ENCODE results near the gene PAQR4.
A peak's percentile ranks its signal among the peaks of the same experiment; 100 is the strongest.

Gene PAQR4

DNA sequence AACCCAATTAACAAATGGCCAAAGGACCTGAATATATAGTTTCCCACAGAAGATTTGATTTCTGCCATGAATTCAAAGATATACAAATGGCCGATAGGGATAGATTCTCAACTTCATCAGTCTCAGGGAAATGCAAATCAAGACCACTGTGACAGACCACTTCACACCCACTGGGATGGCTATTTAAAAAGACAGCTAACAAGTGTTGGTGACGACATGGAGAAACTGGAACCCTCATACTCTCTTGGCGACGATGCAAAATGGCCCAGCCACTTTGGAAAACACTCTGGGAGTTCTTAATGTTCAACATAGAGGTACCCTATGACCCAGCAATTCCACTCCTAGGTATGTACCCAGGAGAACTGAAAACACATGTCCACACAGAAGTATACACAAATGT is 22.5 kb upstream of the PAQR4 start:
- no peak for DNase-seq

DNA sequence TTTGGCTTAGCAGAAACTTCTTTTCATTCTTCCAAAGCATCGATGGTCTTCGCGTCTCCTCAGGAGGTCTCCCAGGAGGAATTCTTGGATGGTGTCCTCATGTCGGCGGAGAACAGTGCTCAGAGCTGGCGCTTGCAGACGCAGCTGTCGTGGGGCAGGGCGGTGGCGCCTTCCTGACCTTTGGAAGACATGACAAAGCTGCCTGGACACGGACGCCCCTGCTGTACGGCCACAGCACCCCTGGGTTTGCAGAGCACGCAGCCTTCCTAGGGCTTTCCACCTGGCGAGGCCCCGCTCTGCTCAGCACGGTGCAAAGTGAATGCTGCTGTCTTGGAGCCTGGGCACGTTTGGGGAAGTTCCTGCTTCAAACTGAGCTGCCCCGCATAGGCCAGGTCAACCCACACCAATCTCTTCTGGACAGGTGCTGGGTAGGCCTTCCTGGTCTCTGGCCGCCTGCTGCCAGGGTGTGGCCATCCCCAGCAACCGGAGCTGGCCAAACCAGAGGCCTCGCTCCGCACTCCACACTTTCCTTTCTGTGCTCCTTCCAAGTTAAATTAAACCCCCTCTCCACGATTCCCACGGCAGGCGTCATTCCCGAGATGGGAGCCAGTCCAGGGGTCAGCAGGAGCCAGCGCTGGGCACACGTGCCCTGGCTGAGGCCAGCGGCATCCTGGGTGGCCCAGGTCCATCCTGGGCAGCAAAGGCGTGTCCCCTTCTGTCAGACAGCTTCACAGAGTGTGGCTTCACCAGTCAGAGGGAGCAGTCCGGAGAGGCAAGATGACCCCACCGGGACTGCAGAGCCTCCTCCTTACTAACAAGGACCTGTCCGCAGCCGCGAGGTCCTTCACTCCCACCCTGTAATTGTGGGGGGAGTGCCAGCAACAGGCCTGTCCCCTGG is 20.1 kb upstream of the PAQR4 start:
- no peak for DNase-seq

DNA sequence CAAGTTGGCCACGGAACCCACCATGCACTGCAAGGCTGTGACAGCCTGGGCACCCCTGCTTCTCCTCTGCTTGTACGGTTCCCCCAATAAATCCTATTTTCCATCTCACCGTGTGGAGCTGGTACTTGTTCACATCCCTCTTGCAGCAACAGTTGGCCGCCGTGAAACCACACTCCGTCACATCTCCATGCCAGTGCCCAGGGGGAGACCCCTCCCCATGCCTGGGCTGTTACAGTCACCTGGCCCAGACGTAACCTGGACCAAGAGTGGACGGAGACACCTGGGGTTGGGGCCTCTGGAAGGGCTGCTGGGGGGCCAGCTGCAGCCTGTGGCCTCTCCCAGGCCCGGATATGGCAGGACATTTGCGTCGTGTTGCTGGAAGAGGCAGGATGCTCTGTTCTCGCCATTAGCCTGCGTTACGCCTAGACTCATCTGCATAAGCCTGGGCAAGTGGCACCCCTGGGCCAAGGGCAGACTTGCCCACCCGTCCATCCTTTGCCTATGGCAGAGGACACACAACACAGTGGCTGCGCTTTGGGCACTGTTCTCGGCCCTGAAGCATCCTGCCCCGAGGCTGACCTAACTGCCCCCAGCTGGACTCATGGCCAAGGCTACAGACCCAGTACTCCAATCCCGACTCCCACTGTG is 19.3 kb upstream of the PAQR4 start:
- DNase-seq = no peak

DNA sequence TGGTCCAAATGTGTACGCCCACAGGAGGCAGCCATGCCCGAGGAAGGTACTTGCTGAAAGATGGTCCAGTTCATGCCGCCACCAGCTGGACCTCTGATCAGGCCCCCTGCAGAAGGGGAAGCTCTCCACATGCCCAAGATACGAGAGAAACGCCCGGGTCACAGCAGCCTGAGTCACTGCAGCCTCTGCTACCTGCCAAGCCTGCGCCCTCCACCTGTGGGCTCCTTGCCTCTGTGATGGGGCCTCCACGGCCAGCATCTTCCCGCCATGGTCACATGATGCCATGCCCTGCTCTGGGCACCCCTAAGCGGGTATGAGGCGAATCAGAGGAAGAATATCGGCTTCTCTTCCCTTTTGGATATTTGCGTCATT is 18.8 kb upstream of the PAQR4 start:
- no peak for DNase-seq

DNA sequence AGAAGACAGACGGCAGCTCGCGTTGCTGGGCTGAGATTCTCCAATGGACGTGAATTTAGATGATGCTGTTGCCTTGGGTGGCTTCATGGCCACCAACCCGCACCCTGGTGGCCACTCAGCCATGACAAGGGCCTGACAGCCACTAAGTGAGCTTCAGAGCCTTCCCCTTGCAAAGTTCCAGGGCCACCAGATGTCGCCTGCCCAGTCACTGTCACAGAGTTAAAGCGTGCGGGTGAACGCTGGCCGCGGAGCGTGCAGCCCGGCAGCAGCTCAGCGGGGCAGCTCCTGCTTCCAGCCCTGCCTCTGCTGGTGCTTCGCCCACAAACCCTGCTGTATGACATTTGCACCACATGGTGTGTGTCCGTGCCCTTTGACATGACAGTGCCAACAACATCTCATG is 18.4 kb upstream of the PAQR4 start:
- DNase-seq = no peak

DNA sequence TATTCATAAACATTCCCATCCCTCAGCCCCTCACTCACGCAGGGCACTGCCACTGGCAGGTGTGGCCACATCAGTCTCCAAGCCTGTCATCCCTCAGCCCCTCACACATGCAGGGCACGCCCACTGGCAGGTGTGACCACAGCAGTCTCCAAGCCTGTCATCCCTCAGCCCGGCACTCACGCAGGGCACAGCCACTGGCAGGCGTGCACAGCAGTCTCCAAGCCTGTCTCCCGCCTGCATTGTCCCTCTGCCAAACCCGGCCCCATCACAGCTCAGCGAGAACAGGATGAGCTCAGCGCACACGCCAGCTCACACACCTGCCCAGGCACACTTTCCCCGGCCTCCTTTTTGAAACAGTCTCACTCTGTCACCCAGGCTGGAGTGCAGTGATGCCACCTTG is 16.5 kb upstream of the PAQR4 start:
- no peak for DNase-seq

DNA sequence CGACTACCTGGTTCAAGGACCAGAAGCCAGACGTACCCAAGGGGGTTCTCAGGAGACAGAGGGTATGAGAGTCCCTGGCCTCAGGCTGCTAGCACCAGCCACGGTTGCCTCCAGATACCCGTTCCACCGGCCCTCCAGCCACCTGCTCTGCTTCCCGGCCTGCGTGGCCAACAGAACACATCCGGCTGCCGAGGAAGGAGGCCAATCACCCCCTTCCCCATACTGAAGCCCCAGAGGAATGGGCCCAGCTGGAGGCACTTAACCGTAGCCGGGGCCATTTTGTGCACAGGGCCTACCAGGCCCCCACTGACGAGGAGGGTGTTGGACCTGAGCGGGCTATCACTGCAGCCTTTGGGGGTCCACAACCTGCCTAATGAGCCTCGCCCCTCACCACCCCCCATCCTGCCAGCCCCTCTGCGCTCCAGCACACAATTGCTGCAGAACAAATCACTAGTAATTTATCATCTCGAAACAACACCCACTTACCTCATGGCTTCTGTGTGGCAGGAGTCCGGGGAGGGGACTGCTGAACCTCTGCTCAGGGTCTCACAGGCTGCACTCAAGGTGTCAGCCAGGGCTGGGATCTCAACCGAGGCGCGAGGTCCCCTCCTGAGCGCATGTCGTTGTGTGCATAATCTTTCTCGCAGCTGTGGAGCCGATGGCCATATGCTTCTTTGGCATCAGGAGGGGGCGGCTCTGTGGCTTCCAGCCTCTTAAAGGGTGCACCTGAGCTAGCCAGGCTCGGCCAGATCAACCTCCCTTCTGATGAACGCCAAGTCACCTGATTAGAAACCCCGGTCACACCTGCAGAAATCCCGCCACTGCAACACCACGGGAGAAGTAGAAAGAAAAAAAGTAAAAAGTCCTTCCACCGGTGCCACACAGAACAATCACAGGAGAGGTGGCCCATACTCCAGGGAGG is 15.2 kb upstream of the PAQR4 start:
- no peak for DNase-seq

DNA sequence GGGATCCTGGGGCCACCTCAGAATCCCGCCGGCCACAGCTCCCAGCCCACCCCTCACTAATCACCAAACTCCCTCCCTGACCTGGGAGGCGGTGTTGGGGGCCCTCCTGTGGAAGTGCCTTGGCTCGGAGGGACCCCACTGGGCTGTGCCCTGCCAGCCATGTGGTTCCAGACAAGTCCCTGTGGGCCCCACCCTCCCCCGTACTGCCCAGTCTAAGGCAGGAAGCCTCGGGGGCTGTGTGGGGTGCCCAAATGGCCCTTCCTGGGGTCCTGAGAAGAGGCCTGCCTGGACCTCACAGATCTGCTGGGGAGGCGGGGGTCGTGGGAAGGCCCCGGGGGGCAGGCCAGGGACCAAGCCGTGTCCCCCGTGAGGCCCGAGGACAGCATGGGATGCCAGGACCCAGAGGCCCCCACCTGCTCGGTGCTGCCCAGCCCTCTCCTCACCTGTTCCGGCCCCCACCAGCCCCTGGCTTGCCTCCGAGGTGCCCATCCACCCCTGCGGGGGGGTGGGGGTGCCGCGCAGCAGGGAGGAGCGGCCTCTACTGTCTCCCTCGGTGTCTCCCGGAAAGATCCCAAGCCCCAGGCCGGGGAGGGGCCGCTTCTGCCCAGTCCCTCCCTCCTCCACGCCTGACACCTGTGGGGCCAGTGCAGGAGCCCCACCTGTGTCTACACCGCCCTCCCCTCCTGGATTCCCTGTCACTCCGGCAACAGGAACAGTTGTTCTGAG is 14.3 kb upstream of the PAQR4 start:
- DNase-seq = no peak

DNA sequence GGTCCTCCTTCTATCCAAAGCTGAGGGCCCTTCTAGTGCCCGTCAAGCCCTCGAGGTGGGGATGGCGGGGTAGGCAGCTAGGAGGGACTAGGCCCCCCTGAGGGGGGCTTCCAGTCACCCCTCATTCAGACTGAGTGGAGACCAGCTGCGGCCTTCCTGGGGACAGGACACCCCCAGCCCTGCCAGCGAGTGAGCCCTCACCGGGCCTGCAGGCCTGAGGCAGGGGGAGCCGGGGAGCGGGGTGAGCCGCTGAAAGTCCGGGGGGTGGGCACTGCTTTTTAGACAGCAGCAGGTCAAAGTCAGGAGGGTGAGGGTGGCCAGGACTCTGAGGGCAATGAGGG is 13.7 kb upstream of the PAQR4 start:
- no peak for DNase-seq

DNA sequence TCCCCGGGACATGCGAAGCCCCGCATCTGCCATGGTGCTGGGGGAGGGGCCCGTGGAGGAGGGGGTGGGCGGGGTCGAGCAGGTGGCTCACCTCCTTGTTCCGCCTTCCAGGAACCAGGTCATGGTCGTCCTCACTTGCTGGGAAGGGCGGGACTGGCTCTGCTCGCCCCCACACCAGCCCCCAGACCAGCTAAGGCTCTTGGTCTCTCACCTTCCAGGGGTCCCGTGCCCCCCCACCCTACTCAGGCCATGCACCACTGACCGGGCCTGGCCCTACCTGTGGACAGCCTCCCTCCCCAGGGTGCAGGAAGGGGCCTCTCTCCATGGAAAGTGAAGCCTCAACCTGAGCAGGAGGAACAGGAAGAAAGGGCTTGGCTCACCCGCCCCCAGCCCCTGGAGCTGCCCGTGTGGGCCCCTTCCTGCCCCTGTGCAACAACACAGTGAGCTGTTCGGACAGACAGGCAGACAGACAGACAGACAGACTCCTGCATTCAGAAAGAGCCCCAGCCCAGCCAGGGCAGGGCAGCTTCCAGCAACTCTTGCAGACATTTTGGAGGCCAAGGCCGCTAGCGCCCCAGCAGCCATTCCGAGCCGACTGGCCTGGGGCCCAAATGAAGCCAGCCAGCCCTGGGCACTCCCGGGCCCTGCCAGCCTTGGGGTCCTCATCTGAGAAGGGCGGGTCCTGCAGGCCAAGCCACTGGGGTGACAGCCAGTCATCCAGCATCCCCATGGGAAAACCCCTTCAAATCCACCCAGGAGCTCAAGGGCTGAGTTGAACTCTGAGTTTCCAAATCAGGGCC is 13.2 kb upstream of the PAQR4 start:
- no peak for DNase-seq

DNA sequence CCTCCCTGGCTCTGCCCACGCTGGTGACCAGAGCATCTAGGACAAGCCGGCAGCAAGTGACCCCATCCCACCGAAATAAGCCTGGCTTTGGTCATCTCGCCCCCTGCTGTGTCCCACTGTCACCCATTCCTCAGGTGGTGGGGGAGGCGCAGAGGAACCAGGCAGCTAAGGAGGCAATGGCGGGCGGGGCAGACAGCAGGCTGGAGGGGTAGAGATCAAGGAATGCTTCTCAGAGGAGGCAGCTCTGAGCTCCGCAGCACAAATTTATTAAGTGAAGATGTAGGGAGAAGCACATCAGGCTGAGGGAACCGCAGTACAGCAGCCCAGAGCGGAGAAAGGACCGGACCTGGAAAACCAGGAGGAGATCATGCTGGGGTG is 12.6 kb upstream of the PAQR4 start:
- no peak for DNase-seq

DNA sequence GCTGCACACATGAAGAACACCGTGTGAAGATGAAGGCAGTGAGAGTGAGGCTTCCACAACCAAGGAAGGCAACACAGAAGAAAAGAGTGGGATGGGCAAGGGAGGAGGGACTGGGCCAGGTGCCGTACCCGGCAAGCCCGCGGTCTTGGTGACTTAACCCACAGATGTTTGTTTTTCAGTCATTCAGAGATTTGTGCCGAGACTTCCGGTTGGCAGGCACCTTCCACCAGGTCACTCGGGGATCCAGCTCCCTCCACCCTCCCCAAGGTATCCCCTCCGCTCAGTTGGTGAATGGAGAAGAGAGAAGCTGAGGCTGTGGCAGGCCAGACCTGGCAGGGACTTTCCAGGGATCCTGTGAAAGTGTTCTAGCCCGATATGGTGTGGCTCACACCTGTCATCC is 9.9 kb upstream of the PAQR4 start:
- no peak for DNase-seq

DNA sequence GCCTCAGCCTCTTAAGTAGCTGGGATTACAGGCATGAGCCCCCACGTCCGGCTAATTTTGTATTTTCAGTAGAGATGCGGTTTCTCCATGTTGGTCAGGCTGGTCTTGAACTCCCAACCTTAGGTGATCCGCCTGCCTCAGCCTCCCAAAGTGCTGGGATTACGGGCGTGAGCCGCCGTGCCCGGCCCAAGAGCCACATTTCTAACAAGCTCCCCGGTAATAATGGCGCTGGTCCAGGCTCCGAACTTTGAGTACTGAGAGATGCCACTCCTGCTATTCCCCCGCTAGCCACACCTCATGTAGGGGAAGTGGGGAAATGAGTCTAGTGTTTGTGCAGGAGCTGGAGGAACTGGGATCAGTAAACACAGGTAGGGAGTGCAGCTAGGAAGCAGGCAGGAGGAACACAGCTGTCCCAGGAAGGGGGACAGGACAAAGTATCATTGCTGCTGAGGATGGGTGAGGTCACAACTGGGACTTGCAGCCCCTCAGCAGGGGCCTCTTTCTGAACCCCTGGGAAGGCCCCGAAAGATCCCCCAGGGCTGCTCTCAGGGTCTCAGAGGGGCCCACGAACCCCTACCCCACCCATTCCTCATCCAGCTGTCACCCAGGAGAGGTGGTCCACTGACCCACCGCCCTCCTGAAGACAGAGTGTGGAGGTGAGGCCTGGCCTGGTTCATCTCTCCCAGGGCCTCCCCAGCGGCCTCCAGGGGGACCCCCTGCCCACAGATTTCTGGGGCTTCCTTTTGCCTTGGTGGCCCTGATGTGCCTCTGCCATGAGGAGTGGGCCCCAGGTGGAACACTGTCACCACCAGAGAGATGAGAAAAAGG is 8.8 kb upstream of the PAQR4 start:
- DNase-seq = no peak

DNA sequence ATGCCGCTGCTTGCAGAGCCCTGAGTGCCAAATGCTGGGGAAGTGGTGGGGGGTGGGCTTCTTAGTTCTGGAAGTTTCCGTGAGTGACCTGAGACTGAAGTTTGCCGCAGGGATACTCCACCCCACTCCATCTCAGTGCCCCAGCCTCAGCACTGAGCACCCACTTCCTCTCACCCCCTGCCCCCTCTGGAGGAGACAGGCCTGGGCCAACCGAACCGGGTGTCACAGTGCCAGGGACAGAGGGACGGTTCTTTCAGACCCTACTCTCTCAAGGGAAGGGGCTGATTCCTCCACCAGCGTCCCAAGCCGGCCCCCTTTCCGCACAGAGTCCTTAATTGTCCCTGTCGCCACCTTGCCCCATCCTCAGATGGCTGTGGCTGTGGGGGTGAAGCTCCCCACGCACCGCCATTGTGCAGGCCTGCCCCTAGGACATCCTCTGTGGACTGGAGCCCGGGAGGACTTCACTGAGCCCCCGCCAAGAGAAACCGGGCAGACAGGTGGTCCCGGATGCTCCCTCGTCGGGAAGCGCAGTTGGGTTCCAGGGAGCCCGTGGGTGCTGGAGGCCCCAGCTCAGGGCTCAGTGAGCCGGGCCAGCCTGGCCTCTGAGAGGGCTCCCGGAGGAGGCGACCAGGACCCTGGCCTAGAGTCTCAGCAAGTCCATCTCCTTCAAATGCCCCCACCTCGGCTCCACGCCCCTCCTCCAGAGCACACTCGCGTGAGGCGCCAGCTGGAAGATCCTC is 6.6 kb upstream of the PAQR4 start:
- DNase-seq = no peak

DNA sequence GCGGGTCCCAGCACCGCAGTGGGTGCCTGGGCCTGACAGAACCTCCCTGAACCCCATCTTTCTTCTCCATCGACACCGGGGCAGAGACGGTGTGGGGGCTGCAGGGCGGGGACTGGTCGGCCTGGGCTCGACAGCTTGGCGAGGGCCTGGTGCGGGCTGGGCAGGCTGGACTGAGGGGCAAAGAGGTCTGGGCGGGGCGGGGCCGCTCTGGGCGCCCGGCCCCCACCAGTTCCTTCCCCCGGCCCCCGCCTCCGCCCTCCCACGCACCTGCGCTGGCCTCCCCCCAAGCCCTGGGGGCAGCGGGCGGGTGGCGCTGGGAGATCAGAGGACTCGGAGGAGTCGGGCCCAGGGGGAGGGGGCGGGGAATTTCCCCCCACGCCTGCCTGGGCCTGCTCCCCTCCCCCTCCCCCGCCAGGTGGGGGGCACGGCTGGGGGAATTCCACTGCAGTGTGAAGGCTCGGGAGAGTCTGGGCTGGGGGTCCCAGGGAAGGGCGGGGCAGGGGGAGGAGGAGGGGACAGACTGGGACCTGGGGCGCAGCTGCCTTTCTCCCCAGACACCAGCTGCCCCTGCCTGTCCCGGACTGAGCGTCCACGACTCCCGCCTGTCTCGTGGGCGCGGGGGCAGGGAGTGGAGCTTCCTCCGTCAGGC is 6.0 kb upstream of the PAQR4 start:
- no peak for DNase-seq

DNA sequence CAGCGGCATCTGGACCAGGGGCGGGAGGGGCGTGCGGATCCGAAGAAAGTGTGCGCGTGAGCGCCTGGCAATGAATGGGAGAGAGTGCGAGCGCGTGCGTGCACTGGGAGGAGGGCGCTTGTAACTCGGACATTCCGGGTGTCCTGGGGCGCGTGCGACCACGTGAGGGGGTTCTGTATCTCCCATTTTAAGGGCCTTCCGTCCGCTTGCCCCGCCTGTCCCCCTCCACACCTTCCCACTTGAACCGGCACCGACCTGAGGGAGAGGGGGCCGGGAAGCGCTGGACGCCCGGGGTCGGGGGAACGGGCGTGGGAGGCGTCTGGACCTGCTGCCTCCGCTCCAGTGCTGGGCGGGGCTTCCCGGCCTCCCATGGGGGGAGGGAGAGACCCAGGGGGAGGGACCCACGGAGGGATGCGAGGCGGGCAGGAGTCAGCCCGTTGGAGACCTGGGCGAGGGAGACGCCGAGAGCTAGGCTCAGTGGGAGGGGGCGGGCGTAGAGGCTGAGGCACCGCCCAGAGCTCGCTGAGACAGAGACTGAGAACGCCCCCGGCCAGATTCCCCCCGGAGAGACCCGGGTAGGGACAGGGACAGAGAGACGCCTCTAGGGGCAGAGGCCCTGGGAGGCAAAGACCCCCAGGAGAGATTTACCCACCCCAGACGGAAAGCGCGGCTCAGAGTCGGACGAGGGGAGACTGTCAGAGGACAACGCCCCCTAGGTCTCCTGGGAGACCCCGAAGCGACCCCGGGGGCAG is 5.2 kb upstream of the PAQR4 start, which contains the start of gene KREMEN2:
KREMEN2 (plus strand) TSS at position 553 of the 752 bp plus-strand sequence. CDS start 246 bp downstream, outside the sequence.
- DNase-seq = peak; percentile 60

DNA sequence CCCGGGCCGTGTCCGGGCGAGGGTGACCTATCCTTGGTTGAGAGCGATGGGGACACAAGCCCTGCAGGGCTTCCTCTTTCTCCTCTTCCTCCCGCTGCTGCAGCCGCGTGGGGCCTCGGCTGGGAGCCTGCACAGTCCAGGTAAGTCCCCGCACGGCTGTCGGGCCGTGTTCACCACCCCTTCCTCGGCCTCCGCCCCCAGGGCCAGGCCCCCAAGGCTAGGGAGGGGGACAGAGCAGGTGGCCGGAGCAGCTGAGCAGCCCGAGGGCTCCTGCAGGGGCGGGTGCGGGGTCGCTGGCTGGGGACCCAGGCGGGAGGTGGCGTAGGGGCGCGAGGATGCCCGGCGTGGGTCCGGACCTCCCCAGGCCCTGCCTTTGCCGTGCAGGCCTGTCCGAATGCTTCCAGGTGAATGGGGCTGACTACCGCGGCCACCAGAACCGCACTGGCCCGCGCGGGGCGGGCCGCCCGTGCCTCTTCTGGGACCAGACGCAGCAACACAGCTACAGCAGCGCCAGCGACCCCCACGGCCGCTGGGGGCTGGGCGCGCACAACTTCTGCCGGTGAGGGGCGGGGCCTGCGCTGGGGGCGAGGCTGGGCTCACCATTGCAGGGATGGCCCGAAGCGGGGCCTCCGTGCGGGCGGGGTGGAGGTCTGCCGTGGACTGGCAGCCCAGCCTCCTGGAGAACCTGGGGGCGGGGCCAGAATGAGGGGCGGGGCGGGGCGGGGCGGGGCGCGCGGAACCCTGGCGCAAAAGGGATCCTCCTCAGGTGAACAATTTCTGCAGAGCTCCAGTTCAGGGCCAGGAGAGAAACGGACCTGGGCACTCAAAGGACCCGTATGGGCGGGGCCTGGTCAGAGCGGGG is 4.4 kb upstream of the PAQR4 start:
- peak; percentile 49 for DNase-seq

All from DMS 273 treated with DMSO at 0.1 percent for 48 hours (cell line).